ENCODE results near the gene BNIP3. TPM values are rescaled to one million over a fixed set of nuclear protein-coding genes. Genes with fewer than 3 reads are reported as not detected.

BNIP3 gene
- total RNA-seq, 1 experiment from 2014 or later: 37.5 TPM

DNA sequence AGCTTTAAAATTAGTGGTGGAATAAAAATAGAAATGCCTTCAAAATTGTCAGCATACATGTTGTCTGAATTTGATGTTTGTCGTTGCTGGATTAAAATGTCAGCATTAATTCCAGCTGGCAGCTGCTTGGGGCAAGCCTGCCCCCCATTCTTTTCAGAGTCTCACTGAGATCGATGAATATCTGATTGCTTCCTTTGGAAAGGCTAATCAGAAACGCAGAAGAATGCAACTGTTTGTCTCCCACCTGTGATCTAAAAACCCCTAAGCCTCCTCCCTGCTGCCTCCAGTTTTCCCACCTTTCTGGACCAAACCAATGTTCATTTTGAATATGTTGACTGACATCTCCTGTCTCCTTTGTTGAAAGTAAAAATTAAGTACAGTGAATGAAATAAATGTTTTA is 27.9 kb upstream of the BNIP3 start:
- no peak overlapping the region for H3K27ac ChIP-seq (ENCODE audit: low read depth, low read length)
- H2AFZ ChIP-seq (ENCODE audit: low read depth, low read length, poor library complexity, severe bottlenecking): no peak overlapping the region
- no peaks in the 10 kb centered on the region for H3K36me3 ChIP-seq (ENCODE audit: control insufficient read depth in 1 of 2, insufficient read depth in 2 of 2, low read length in 2 of 2)
- ChIA-PET RAD21 (ENCODE audit: low non-redundant PET in 1 of 2, low total read pairs in 2 of 2, uncharacterized antibody in 2 of 2, unreplicated experiment in 2 of 2) (no interaction called here), CTCF (no interaction called here), POLR2A (no interaction called here)
- H3K9me3 ChIP-seq (ENCODE audit: control insufficient read depth in 1 of 2, insufficient read depth in 1 of 2, low read depth in 1 of 2, low read length in 2 of 2): no peaks in the 10 kb centered on the region
- no peaks in the 10 kb centered on the region for H4K20me1 ChIP-seq (ENCODE audit: insufficient read depth)
- no peak overlapping the region for H3K4me2 ChIP-seq (ENCODE audit: low read length)
- no peaks in the 10 kb centered on the region for H3K79me2 ChIP-seq (ENCODE audit: insufficient read depth, low read length)
- H3K4me3 ChIP-seq (replicated peaks in 1 of 2; ENCODE audit: low read depth in 1 of 2, low read length in 2 of 2): no peak overlapping the region
- intact Hi-C loops (cut with micrococcal nuclease): no loop called here
- DNase-seq (ENCODE audit: low read depth, low spot score) (no peak), ATAC-seq (no peak)
- H3K27me3 ChIP-seq (ENCODE audit: insufficient read depth, low read length): no peaks in the 10 kb centered on the region
- no peaks in the 10 kb centered on the region for H3K9me2 ChIP-seq (ENCODE audit: insufficient read depth)
- no peak for TF ChIP-seq SRF (IDR thresholded peaks at IDR 0.05; ENCODE audit: low read depth)
- TF ChIP-seq POLR2AphosphoS5 (IDR thresholded peaks at IDR 0.05; ENCODE audit: low read depth, low read length): no peak
- TF ChIP-seq ELF1 (IDR thresholded peaks at IDR 0.05; ENCODE audit: borderline replicate concordance, low read depth): no peak
- TF ChIP-seq CEBPB (IDR thresholded peaks at IDR 0.05; ENCODE audit: low read depth): no peak
- TF ChIP-seq EGR1 (IDR thresholded peaks at IDR 0.05; ENCODE audit: low read depth): no peak
- TF ChIP-seq CBX3 (IDR thresholded peaks at IDR 0.05; ENCODE audit: low read depth): no peak
- TF ChIP-seq, protein P1, sequence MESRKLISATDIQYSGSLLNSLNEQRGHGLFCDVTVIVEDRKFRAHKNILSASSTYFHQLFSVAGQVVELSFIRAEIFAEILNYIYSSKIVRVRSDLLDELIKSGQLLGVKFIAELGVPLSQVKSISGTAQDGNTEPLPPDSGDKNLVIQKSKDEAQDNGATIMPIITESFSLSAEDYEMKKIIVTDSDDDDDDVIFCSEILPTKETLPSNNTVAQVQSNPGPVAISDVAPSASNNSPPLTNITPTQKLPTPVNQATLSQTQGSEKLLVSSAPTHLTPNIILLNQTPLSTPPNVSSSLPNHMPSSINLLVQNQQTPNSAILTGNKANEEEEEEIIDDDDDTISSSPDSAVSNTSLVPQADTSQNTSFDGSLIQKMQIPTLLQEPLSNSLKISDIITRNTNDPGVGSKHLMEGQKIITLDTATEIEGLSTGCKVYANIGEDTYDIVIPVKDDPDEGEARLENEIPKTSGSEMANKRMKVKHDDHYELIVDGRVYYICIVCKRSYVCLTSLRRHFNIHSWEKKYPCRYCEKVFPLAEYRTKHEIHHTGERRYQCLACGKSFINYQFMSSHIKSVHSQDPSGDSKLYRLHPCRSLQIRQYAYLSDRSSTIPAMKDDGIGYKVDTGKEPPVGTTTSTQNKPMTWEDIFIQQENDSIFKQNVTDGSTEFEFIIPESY (IDR thresholded peaks at IDR 0.05; ENCODE audit: extremely low read depth, insufficient replicate concordance, low read length): no peak
- TF ChIP-seq, protein P2, sequence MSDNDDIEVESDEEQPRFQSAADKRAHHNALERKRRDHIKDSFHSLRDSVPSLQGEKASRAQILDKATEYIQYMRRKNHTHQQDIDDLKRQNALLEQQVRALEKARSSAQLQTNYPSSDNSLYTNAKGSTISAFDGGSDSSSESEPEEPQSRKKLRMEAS (IDR thresholded peaks at IDR 0.05): no peak
- TF ChIP-seq EZH2 (IDR thresholded peaks at IDR 0.05): no peak
- TF ChIP-seq, protein P3, sequence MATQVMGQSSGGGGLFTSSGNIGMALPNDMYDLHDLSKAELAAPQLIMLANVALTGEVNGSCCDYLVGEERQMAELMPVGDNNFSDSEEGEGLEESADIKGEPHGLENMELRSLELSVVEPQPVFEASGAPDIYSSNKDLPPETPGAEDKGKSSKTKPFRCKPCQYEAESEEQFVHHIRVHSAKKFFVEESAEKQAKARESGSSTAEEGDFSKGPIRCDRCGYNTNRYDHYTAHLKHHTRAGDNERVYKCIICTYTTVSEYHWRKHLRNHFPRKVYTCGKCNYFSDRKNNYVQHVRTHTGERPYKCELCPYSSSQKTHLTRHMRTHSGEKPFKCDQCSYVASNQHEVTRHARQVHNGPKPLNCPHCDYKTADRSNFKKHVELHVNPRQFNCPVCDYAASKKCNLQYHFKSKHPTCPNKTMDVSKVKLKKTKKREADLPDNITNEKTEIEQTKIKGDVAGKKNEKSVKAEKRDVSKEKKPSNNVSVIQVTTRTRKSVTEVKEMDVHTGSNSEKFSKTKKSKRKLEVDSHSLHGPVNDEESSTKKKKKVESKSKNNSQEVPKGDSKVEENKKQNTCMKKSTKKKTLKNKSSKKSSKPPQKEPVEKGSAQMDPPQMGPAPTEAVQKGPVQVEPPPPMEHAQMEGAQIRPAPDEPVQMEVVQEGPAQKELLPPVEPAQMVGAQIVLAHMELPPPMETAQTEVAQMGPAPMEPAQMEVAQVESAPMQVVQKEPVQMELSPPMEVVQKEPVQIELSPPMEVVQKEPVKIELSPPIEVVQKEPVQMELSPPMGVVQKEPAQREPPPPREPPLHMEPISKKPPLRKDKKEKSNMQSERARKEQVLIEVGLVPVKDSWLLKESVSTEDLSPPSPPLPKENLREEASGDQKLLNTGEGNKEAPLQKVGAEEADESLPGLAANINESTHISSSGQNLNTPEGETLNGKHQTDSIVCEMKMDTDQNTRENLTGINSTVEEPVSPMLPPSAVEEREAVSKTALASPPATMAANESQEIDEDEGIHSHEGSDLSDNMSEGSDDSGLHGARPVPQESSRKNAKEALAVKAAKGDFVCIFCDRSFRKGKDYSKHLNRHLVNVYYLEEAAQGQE (IDR thresholded peaks at IDR 0.05; ENCODE audit: low read depth): no peak
- no peak for TF ChIP-seq FOSL1 (IDR thresholded peaks at IDR 0.05; ENCODE audit: low read depth)
- H3K9ac ChIP-seq (ENCODE audit: low read length): no peak overlapping the region
- no TSS peak for BruUV-seq (replicated peaks)
- no peaks in the 10 kb centered on the region; a peak in 1 of 4 replicates for H3K4me1 ChIP-seq (ENCODE audit: control insufficient read depth in 1 of 2, insufficient read depth in 2 of 2, low read length in 2 of 2)

Data from HCT116 (cell line).